Smooth muscle cell (in vitro differentiated cells): Measurements from ENCODE around the gene CCDC127. TPM values are rescaled to one million over a fixed set of nuclear protein-coding genes. Genes with fewer than 3 reads are reported as not detected.

Source experiments
- DNase-seq: peaks from one replicate; lab custom pipeline; 2025; ENCODE audit not compliant: unreplicated experiment; lab: John Stamatoyannopoulos, UW
- H2AFZ ChIP-seq: fragments of 200-600 bp; sonication (generic); 2 replicates; pipeline ENCODE4 v1.6.0; 2016; ENCODE audit warnings: antibody characterized with exemption, low read depth, mild to moderate bottlenecking
- H3F3A ChIP-seq: fragments of 200-600 bp; sonication (generic); 2 replicates; pipeline ENCODE4 v1.6.0; 2017; ENCODE audit warnings: antibody characterized with exemption, low read depth
- H3K27ac ChIP-seq: fragments of 200-600 bp; sonication (generic); 2 replicates; pipeline ENCODE4 v1.5.1; 2016; ENCODE audit warnings: low read depth, mild to moderate bottlenecking
- H3K27me3 ChIP-seq: fragments of 200-600 bp; sonication (generic); 2 replicates; pipeline ENCODE4 v1.6.1; 2016; ENCODE audit warnings: low read depth, mild to moderate bottlenecking
- H3K36me3 ChIP-seq: fragments of 200-600 bp; sonication (generic); 2 replicates; pipeline ENCODE4 v1.5.1; 2016; ENCODE audit warnings: low read depth
- H3K4me1 ChIP-seq: fragments of 200-600 bp; sonication (generic); 2 replicates; pipeline ENCODE4 v1.5.1; 2016; ENCODE audit warnings: low read depth
- H3K4me2 ChIP-seq: fragments of 200-600 bp; sonication (generic); 2 replicates; pipeline ENCODE4 v1.6.0; 2016; ENCODE audit warnings: mild to moderate bottlenecking
- H3K4me3 ChIP-seq: fragments of 200-600 bp; sonication (generic); 2 replicates; pipeline ENCODE4 v1.5.1; 2016; ENCODE audit warnings: mild to moderate bottlenecking
- H3K79me2 ChIP-seq: fragments of 200-600 bp; sonication (generic); 2 replicates; pipeline ENCODE4 v1.6.0; 2016; ENCODE audit warnings: low read depth, mild to moderate bottlenecking
- H3K9ac ChIP-seq: fragments of 200-600 bp; sonication (generic); 2 replicates; pipeline ENCODE4 v1.6.0; 2016; ENCODE audit warnings: low read depth
- H3K9me3 ChIP-seq: fragments of 200-600 bp; sonication (generic); replicated peaks from 2 replicates; pipeline ENCODE4 v1.5.1; 2016; ENCODE audit warnings: low read depth
- H4K20me1 ChIP-seq: fragments of 200-600 bp; sonication (generic); 2 replicates; pipeline ENCODE4 v1.6.0; 2016; ENCODE audit warnings: low read depth
- WGBS: methylation state at CpG from one replicate; pipeline ENCODE4 v1.1.7; 2016; ENCODE audit warnings: low lambda C conversion rate; 5-methylcytosine and 5-hydroxymethylcytosine counted together
- polyA plus RNA-seq: library from polyadenylated mRNA; unstranded; fragments of >200 nt; fragmentation: Nextera tagmentation; extraction: Ambion mirVana; gene quantifications from 2 replicates; pipeline ENCODE4 v1.2.1, GENCODE V29; 2016
- total RNA-seq: library from RNA; depleted of rRNA; stranded (reverse); fragments of >200 nt; gene quantifications from 2 replicates; pipeline ENCODE4 v1.2.3, GENCODE V29; 2014
- TF ChIP-seq, protein P1 (sequence below): fragments of 200-600 bp; sonication (generic); IDR thresholded peaks from 2 replicates; pipeline ENCODE4 v1.5.1; 2017; ENCODE audit warnings: borderline replicate concordance, mild to moderate bottlenecking, antibody characterized with exemption; ENCODE audit not compliant: insufficient read depth, poor library complexity, severe bottlenecking

Gene CCDC127
- total and polyA plus RNA-seq, 2 experiments from 2014 or later = 2.8 to 8.6 TPM

- H4K20me1 ChIP-seq = peaks cover 44% of the 10 kb centered on the region
- no peaks in the 10 kb centered on the region for H3F3A ChIP-seq
- H3K9ac ChIP-seq = no peak overlapping the region
- no peak overlapping the region for H3K4me2 ChIP-seq
- peaks cover 40% of the 10 kb centered on the region for H3K79me2 ChIP-seq
- H3K27me3 ChIP-seq = no peaks in the 10 kb centered on the region
- no peak overlapping the region for H3K4me3 ChIP-seq
- no peaks in the 10 kb centered on the region for H3K9me3 ChIP-seq
- no peaks in the 10 kb centered on the region for H3K36me3 ChIP-seq
- TF ChIP-seq, protein P1, sequence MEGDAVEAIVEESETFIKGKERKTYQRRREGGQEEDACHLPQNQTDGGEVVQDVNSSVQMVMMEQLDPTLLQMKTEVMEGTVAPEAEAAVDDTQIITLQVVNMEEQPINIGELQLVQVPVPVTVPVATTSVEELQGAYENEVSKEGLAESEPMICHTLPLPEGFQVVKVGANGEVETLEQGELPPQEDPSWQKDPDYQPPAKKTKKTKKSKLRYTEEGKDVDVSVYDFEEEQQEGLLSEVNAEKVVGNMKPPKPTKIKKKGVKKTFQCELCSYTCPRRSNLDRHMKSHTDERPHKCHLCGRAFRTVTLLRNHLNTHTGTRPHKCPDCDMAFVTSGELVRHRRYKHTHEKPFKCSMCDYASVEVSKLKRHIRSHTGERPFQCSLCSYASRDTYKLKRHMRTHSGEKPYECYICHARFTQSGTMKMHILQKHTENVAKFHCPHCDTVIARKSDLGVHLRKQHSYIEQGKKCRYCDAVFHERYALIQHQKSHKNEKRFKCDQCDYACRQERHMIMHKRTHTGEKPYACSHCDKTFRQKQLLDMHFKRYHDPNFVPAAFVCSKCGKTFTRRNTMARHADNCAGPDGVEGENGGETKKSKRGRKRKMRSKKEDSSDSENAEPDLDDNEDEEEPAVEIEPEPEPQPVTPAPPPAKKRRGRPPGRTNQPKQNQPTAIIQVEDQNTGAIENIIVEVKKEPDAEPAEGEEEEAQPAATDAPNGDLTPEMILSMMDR = no peak
- no peak overlapping the region for H2AFZ ChIP-seq
- H3K27ac ChIP-seq = no peak overlapping the region
- 97% methylated on average over 12 of the region's 12 CpGs for WGBS
- DNase-seq = no peak
- peaks cover 3% of the 10 kb centered on the region for H3K4me1 ChIP-seq
These were observed 4.1 kb downstream of the CCDC127 start for GRCh38 chr5:213803-214395.

DNA sequence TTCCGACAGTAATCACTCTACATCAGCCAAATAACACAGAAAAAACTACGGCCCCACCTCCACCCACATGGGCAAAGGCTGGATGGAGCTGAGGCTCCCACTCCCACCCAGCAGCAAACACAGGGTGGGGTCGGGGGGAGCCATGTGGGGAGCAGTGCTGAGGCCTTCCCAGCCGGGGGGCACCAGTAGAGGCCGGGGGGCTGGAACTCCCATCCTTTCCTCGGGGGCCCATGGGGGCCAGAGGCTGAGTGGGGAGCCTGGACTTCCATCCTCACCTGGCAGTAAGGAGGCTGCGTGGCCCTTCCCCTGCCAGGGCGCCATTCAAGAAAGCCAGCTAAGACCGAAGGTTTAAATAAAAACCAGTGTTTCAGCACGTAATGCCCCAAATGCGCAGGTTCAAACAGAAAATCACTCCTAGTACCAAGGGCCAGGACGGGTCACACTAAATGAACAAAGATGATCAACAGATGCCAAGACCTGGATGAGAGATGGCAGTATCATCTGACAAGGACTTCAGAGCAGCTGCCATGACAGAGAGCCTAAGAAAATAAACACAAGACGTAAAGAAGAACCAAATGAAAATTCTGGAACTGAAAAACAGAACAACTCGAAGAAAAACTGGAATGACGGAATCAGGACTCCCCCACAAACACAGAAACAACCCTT lies 9.4 kb downstream of the CCDC127 start:
- DNase-seq = no peak
- WGBS = 95% methylated on average over 15 of the region's 15 CpGs
- Histone ChIP-seq H3K9me3 (no peaks in the 10 kb centered on the region), H3F3A (no peaks in the 10 kb centered on the region), H3K4me1 (no peaks in the 10 kb centered on the region), H3K79me2 (peaks cover 22% of the 10 kb centered on the region), H3K9ac (no peak overlapping the region), H3K27me3 (no peaks in the 10 kb centered on the region), H3K4me3 (no peak overlapping the region), H3K27ac (no peak overlapping the region), H2AFZ (no peak overlapping the region), H4K20me1 (peaks cover 59% of the 10 kb centered on the region), H3K4me2 (no peak overlapping the region), H3K36me3 (no peaks in the 10 kb centered on the region)
- TF ChIP-seq, protein P1 = no peak

- Histone ChIP-seq H3K27ac (no peak overlapping the region), H4K20me1 (peaks cover 65% of the 10 kb centered on the region), H3K4me1 (no peaks in the 10 kb centered on the region), H3K79me2 (peaks cover 20% of the 10 kb centered on the region), H3K4me3 (no peak overlapping the region), H3K27me3 (no peaks in the 10 kb centered on the region), H3K4me2 (no peak overlapping the region), H3K9me3 (no peaks in the 10 kb centered on the region), H3K9ac (no peak overlapping the region), H2AFZ (no peak overlapping the region), H3F3A (no peaks in the 10 kb centered on the region), H3K36me3 (no peaks in the 10 kb centered on the region)
- 87% methylated on average over 14 of the region's 14 CpGs for WGBS
- TF ChIP-seq, protein P1 = no peak
- DNase-seq = no peak
These were observed 10.4 kb downstream of the CCDC127 start for GRCh38 chr5:207599-207998.
